HepG2 (cell line): ENCODE results near the gene TTLL1.

Experiments used
- FOXK2 ChIP-seq: fragments of 450-650 bp; IDR thresholded peaks from 2 replicates; pipeline ENCODE4 v1.6.1; 2016
- KDM5B ChIP-seq: sonication (generic); formaldehyde crosslinking; IDR thresholded peaks from 2 replicates; pipeline ENCODE4 v1.4.0; 2020; ENCODE audit warnings: missing genetic modification reagents, mild to moderate bottlenecking, borderline replicate concordance
- ZNF263 ChIP-seq: sonication (generic); formaldehyde crosslinking; IDR thresholded peaks from 2 replicates; pipeline ENCODE4 v1.4.0; 2020; ENCODE audit warnings: missing genetic modification reagents
- TF ChIP-seq, protein P1 (sequence below): sonication (generic); formaldehyde crosslinking; IDR thresholded peaks from 2 replicates; pipeline ENCODE4 v1.4.0; 2020; ENCODE audit warnings: mild to moderate bottlenecking, low read depth, missing genetic modification reagents

- TF ChIP-seq ZNF263 (CRISPR knock-in tag) (no peak), FOXK2 (no peak), KDM5B (CRISPR knock-in tag) (no peak)
- TF ChIP-seq, protein P1, sequence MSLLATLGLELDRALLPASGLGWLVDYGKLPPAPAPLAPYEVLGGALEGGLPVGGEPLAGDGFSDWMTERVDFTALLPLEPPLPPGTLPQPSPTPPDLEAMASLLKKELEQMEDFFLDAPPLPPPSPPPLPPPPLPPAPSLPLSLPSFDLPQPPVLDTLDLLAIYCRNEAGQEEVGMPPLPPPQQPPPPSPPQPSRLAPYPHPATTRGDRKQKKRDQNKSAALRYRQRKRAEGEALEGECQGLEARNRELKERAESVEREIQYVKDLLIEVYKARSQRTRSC (CRISPR knock-in tag): no peak
These were observed 87.7 kb downstream of the TTLL1 start for GRCh38 chr22:43001271-43002201.
